ENCODE measurements around the gene IRF2BP1. TPM values are rescaled to one million over a fixed set of nuclear protein-coding genes. Genes with fewer than 3 reads are reported as not detected.
A peak's percentile ranks its signal among the peaks of the same experiment; 100 is the strongest.

IRF2BP1 gene
- polyA plus RNA-seq, 3 donors: 2.0 to 3.9 (median 2.1) TPM

- Mint-ChIP-seq H3K36me3 (peaks cover 27 to 35% of the 10 kb centered on the region in 2 donors), H3K27me3 (ENCODE audit: low read depth in 3 of 3) (peaks cover 34 to 43% (median 41%) of the 10 kb centered on the region in 3 donors), H3K4me1 (peaks cover 30% of the 10 kb centered on the region), H3K27ac (peak overlapping the region; percentile 87 to 98 (median 97)), H3K4me3 (peak overlapping the region; percentile 88 to 92), H3K9me3 (peaks cover 0 to 20% (median 10%) of the 10 kb centered on the region in 7 donors)
- intact Hi-C loops (cut with micrococcal nuclease): loop anchor here (2.0 to 10.0 kb wide), 5 partner anchors 40 to 993 kb away; partner anchors contain the start of genes AP2S1 (in 1 of the 2), CCDC61 (in 1 of the 2), FBXO46 (in 1 of the 2) and MEIOSIN (in 1 of the 2)
- H3K4me3 ChIP-seq (replicated peaks in 1 of 3; ENCODE audit: low read depth in 2 of 3, low read length in 3 of 3): peak overlapping the region; percentile 80 to 89 (median 86)
- peaks cover 38% of the 10 kb centered on the region for H4K20me1 ChIP-seq (ENCODE audit: insufficient read depth, low read length)
- DNase-seq: no peak
- WGBS (ENCODE audit: insufficient coverage): 2% methylated on average over 10 of the region's 11 CpGs
- peaks cover 0 to 8% of the 10 kb centered on the region in 2 donors for H3K9me3 ChIP-seq (replicated peaks in 1 of 2; ENCODE audit: control insufficient read depth in 1 of 2, insufficient read depth in 1 of 2, low read length in 2 of 2)
- H3K27ac ChIP-seq (ENCODE audit: low read depth in 1 of 2, low read length in 2 of 2): peak overlapping the region; percentile 94 to 97
- peaks cover 51% of the 10 kb centered on the region for H3K79me2 ChIP-seq (ENCODE audit: insufficient read depth, low read length)
- H3K4me1 ChIP-seq (ENCODE audit: control insufficient read depth in 1 of 2, insufficient read depth in 2 of 2, low read length in 2 of 2): peaks cover 27 to 37% of the 10 kb centered on the region in 2 donors
- H3K4me2 ChIP-seq (replicated peaks; ENCODE audit: extremely low read depth, low read length, poor library complexity, severe bottlenecking): peak overlapping the region; percentile 78
- peaks cover 21 to 35% of the 10 kb centered on the region in 2 donors for H3K27me3 ChIP-seq (ENCODE audit: control insufficient read depth in 2 of 2, insufficient read depth in 2 of 2, low read length in 2 of 2)
- H3K9ac ChIP-seq (ENCODE audit: insufficient read depth, low read length, poor library complexity, severe bottlenecking): peak overlapping the region; percentile 90
- peaks cover 18 to 21% of the 10 kb centered on the region in 2 donors for H3K36me3 ChIP-seq (replicated peaks in 1 of 2; ENCODE audit: control insufficient read depth in 1 of 2, insufficient read depth in 2 of 2, low read length in 2 of 2)
- peak overlapping the region; percentile 87 for H2AFZ ChIP-seq (ENCODE audit: insufficient read depth, low read depth, low read length, poor library complexity, severe bottlenecking)
- TF ChIP-seq CTCF (IDR thresholded peaks at IDR 0.05): no peak
These were observed 23.7 kb downstream of the IRF2BP1 start for GRCh38 chr19:45862271-45862563.

- Histone ChIP-seq H3K36me3 (replicated peaks in 1 of 2; ENCODE audit: control insufficient read depth in 1 of 2, insufficient read depth in 2 of 2, low read length in 2 of 2) (peaks cover 23 to 36% of the 10 kb centered on the region in 2 donors), H3K27ac (ENCODE audit: low read depth in 1 of 2, low read length in 2 of 2) (no peak overlapping the region), H4K20me1 (ENCODE audit: insufficient read depth, low read length) (peaks cover 54% of the 10 kb centered on the region), H3K9me3 (replicated peaks in 1 of 2; ENCODE audit: control insufficient read depth in 1 of 2, insufficient read depth in 1 of 2, low read length in 2 of 2) (peaks cover 0 to 8% of the 10 kb centered on the region in 2 donors), H3K27me3 (ENCODE audit: control insufficient read depth in 2 of 2, insufficient read depth in 2 of 2, low read length in 2 of 2) (peaks cover 19 to 23% of the 10 kb centered on the region in 2 donors), H3K4me2 (replicated peaks; ENCODE audit: extremely low read depth, low read length, poor library complexity, severe bottlenecking) (peak overlapping the region; percentile 15), H3K4me3 (replicated peaks in 1 of 3; ENCODE audit: low read depth in 2 of 3, low read length in 3 of 3) (no peak overlapping the region), H3K79me2 (ENCODE audit: insufficient read depth, low read length) (peaks cover 62% of the 10 kb centered on the region), H3K9ac (ENCODE audit: insufficient read depth, low read length, poor library complexity, severe bottlenecking) (no peak overlapping the region), H2AFZ (ENCODE audit: insufficient read depth, low read depth, low read length, poor library complexity, severe bottlenecking) (no peak overlapping the region), H3K4me1 (ENCODE audit: control insufficient read depth in 1 of 2, insufficient read depth in 2 of 2, low read length in 2 of 2) (peaks cover 27 to 37% of the 10 kb centered on the region in 2 donors)
- TF ChIP-seq CTCF (IDR thresholded peaks at IDR 0.05): no peak
- 97% methylated on average over 5 of the region's 15 CpGs for WGBS (ENCODE audit: insufficient coverage)
- Mint-ChIP-seq H3K36me3 (peaks cover 30 to 51% of the 10 kb centered on the region in 2 donors), H3K4me3 (no peak overlapping the region), H3K27ac (peak overlapping the region in 5 of 7 donors; percentile 13 to 50 (median 19)), H3K4me1 (peaks cover 30% of the 10 kb centered on the region), H3K9me3 (peaks cover 0 to 18% (median 9%) of the 10 kb centered on the region in 7 donors), H3K27me3 (ENCODE audit: low read depth in 3 of 3) (peaks cover 23 to 29% (median 25%) of the 10 kb centered on the region in 3 donors)
- intact Hi-C loops (cut with micrococcal nuclease): loop anchor here (5.0 to 10.0 kb wide), 4 partner anchors 42 to 994 kb away; partner anchors contain the start of genes AP2S1 (in 1 of the 2), FBXO46 (in 1 of the 2), MEIOSIN (in 1 of the 2) and MYPOP (in 1 of the 2)
- DNase-seq: no peak
These were observed 25.3 kb downstream of the IRF2BP1 start for GRCh38 chr19:45860359-45861259.

Measured in CD14-positive monocyte (primary cell).